Neuron (in vitro differentiated cells): ENCODE measurements around the gene SPINT2.

Experiments
- H2AFZ ChIP-seq: one replicate; pipeline ENCODE4 v1.6.1; 2013; ENCODE audit warnings: low read depth, mild to moderate bottlenecking, inconsistent platforms, low read length, moderate library complexity
- H3K27me3 ChIP-seq: one replicate; pipeline ENCODE4 v1.6.1; 2013; ENCODE audit warnings: low read length; ENCODE audit not compliant: insufficient read depth
- H3K36me3 ChIP-seq: one replicate; pipeline ENCODE4 v1.6.1; 2013; ENCODE audit warnings: low read length; ENCODE audit not compliant: insufficient read depth
- H3K4me1 ChIP-seq: one replicate; pipeline ENCODE4 v1.6.1; 2013; ENCODE audit warnings: low read length; ENCODE audit not compliant: insufficient read depth
- H3K4me3 ChIP-seq: 2 replicates; pipeline ENCODE4 v1.5.1; 2013; ENCODE audit warnings: mild to moderate bottlenecking, low read length, moderate library complexity
- H3K9me3 ChIP-seq: one replicate; pipeline ENCODE4 v1.6.1; 2013; ENCODE audit warnings: low read length

Gene SPINT2

DNA sequence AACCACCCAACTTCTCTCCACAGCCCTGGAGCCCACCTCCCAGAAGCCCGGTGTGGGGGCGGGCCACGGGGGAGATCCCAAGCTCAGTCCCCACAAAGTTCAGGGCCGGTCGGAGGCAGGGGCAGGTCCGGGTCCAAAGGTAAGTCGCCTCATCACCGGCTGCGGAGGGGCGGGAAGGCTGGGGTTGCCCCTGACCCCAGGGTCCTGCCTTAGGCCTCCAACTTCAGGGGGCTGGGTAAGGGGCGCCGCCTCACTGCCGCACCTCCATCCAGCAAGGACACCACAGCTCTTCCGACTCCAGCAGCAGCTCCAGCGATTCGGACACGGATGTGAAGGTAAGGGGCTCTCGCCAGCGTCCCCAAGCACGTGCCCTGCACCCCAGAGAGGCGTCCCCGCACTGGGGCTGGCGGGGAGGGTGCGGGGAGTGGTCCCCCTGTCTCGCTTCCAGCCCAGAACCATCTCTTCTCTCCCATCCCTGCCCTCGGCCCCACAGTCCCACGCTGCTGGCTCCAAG is 40.0 kb downstream of the SPINT2 start:
- Histone ChIP-seq H3K9me3 (no peaks in the 10 kb centered on the region), H2AFZ (no peak overlapping the region), H3K4me3 (no peak overlapping the region), H3K4me1 (peaks cover 7% of the 10 kb centered on the region), H3K27me3 (no peaks in the 10 kb centered on the region), H3K36me3 (peaks cover 8% of the 10 kb centered on the region)

DNA sequence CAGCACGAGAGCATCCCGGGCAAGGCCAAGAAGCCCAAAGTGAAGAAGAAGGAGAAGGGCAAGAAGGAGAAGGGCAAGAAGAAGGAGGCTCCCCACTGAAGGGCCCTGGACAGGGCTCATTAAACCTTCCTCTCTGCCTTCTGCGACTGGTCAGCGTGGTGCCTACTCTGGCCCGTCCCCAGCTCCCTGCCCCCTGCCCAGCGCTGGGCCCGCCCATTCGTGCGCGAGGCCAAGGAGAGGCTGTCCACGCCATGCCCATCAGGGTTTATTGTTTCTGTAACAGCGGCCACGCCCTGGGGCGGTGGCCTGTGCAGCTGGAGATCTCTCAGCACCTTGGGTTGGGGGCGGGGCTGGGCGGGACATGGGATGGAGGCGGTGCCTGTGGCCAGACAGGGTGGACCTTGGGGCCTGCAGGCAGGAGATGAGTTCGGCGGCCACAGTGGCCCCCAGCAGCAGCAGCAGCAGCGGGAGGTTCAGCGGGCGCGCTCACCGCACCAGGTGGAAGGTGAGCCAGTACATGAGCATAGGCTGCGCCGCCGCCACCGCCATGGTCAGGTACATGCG is 40.6 kb downstream of the SPINT2 start:
- Histone ChIP-seq H3K4me3 (no peak overlapping the region), H3K36me3 (peaks cover 8% of the 10 kb centered on the region), H3K9me3 (no peaks in the 10 kb centered on the region), H3K4me1 (peaks cover 7% of the 10 kb centered on the region), H2AFZ (no peak overlapping the region), H3K27me3 (no peaks in the 10 kb centered on the region)

DNA sequence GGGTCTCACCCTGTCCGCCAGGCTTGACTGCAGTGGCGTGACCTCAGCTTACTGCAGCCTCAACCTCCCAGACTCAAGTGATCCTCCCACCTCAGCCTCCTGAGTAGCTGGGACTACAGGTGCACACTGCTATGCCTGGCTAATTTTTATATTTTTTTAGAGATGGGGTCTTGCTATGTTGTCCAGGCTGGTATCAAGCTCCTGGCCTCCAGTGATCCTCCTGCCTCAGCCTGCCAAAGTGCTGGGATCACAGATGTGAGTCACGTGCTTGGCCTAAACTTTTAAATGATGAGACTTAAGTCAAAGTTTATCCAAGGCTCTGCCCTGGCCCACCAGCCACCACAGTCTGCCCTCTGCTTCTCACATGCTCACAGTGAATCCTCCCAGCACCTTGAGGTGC is 41.9 kb downstream of the SPINT2 start:
- Histone ChIP-seq H3K4me3 (no peak overlapping the region), H3K4me1 (no peaks in the 10 kb centered on the region), H3K9me3 (no peaks in the 10 kb centered on the region), H2AFZ (no peak overlapping the region), H3K27me3 (no peaks in the 10 kb centered on the region), H3K36me3 (peaks cover 8% of the 10 kb centered on the region)

DNA sequence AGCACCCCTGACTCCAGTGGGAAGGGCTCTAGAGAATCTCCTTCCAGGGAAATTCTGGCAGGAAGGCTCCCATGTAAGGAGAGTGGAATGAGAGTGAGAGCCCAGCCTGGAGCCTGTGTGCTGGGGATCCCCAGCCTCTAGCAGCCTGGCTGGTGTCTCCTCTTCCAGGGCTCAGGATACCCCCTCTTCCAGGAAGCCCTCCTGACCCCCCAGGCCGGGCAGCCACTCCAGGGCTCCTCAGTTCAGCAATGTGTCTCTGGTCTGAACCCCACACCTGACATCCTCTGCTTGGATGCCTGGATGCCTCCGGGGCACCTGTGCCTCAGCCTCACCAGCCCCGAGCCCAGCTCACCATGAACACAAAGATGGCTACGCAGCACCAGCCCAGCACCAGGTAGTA is 42.7 kb downstream of the SPINT2 start:
- Histone ChIP-seq H3K36me3 (peaks cover 8% of the 10 kb centered on the region), H3K27me3 (no peaks in the 10 kb centered on the region), H3K9me3 (no peaks in the 10 kb centered on the region), H3K4me3 (no peak overlapping the region), H3K4me1 (no peaks in the 10 kb centered on the region), H2AFZ (no peak overlapping the region)

DNA sequence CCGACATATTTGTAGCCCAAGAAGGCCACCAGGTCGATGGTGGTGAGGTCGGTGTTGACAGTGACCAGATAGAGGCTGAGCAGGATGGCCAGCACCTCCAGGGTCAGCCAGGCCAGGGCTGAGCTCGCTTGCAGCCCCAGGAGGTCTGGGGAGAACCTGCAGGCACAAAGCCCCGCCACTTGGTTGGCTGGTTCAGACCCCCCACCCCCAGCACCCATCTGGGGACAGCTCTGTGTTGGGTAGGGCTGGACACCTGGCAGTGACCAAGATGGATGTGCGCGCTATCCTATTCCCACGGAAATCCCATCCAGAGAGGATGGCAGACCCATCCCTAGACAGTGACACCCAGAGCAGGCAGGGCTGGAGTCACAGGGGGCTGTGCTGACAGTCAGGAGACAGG is 43.2 kb downstream of the SPINT2 start:
- Histone ChIP-seq H3K4me3 (no peak overlapping the region), H3K27me3 (no peaks in the 10 kb centered on the region), H3K4me1 (no peaks in the 10 kb centered on the region), H2AFZ (no peak overlapping the region), H3K9me3 (no peaks in the 10 kb centered on the region), H3K36me3 (peaks cover 8% of the 10 kb centered on the region)

DNA sequence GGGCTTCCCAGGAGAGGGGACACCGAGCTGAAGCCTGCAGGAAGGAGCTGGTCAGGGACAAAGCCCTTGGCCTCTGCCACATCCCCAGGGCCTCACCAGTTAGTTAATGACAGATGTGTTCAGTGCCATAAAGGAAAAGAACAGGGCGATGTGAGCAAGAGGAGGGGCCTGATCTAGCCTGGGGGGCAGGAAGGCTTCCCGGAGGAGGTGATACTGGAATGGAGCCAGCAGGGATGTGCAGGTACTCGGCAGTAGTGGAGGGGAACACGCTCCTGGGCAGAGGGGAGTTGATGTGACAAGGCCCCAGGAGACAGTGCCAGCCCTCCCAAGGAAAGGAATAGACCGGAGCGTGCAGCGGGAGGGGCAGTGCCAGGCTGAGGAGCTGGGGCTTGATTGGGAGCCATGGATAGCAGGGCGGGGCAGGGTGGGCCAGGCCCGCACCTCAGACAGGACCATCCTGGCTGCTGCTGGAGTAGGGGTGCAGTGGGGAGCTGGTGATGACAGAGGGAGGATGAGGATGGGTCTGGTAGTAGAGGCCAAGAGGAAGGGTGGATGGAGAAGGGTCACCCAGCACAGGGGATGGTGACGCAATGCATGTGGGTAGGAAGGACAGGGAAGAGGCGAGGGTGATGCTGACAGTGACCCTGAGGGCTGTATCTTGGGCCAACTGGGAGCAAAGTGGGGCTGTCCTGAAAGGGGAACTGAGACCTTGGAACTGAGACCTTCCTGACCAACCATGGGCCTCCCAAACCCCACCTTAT is 43.8 kb downstream of the SPINT2 start:
- H3K4me3 ChIP-seq, result no peak overlapping the region
- peaks cover 8% of the 10 kb centered on the region for H3K36me3 ChIP-seq
- H3K4me1 ChIP-seq, result no peaks in the 10 kb centered on the region
- H3K9me3 ChIP-seq, result no peaks in the 10 kb centered on the region
- no peak overlapping the region for H2AFZ ChIP-seq
- H3K27me3 ChIP-seq, result no peaks in the 10 kb centered on the region

DNA sequence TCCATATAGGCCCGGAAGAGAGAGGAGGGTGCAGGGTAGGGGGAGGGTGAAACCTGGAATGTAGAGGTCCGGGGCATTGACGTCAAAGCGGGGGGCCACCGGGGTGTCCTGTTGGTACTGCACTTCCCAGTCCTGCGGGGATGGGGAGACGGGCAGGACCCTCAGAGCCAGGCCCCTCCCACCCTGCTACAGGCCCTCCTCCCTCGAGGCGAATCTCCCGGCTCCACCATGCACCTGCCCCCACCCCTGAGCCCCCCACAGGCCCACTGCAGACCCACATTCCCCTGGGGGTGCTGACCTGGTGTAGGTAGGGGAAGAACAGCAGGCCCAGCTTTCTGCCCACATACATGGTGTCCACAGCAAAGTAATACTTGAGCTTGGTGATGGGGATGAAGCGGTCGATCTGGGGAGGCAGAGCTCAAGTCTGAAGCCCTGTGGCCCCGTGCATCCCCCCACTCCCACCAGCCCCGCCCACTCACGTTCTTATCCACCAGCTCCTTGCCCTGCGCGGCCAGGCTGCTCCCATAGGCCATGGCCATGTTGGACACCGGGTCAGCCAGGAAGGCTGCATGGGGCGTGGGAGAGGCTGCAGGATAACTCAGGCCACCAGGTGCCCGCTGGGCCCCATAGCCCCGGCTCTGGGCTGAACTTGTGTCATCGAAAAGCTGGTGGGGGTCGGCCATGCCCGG is 44.7 kb downstream of the SPINT2 start:
- Histone ChIP-seq H3K36me3 (peaks cover 8% of the 10 kb centered on the region), H3K4me3 (no peak overlapping the region), H3K9me3 (no peaks in the 10 kb centered on the region), H2AFZ (no peak overlapping the region), H3K4me1 (no peaks in the 10 kb centered on the region), H3K27me3 (no peaks in the 10 kb centered on the region)

DNA sequence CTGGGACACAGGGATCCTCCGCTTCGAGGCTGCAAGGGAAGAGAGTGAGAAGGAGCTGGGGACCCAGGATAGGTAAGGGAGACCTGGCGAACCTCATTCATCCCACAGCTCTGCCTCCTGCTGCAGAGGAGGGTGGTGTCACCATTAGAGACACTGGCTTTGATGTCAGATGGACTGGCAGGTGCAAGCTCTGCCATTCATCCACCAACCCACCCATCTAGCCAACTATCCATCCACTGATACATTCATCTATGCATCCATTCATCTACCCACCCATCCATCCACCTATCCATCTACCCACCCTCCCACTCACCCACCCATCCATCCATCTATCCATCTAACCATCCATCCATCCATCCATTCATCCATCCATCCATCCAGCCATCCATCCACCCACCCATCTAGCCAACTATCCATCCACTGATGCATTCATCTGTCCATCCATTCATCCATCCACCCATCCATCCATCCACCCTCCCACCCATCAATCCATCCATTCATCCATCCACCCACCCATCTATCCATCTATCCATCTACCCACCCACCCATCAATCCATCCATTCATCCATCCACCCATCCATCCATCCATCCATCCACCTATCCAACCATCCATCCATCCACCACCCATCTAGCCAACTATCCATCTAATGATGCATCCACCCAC is 45.4 kb downstream of the SPINT2 start:
- H3K27me3 ChIP-seq, result no peaks in the 10 kb centered on the region
- no peaks in the 10 kb centered on the region for H3K4me1 ChIP-seq
- H3K9me3 ChIP-seq, result no peaks in the 10 kb centered on the region
- peaks cover 8% of the 10 kb centered on the region for H3K36me3 ChIP-seq
- no peak overlapping the region for H2AFZ ChIP-seq
- no peak overlapping the region for H3K4me3 ChIP-seq

DNA sequence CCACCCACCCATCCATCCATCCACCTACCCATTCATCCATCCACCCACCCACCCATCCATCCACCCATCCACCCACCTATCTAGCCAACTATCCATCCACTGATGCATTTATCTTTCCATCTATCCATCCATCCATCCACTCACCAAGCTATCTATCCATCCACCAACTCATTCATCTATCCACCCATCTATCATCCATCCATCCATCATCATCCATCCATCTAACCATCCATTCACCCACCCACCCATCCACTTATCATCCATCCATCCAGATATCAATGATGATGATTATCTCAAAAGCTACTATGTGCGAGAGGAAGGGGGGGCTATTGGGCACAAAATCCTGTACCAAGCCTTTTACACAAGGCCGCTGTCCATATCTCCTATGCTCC is 45.9 kb downstream of the SPINT2 start:
- H3K27me3 ChIP-seq, result no peaks in the 10 kb centered on the region
- H3K4me3 ChIP-seq, result no peak overlapping the region
- H3K4me1 ChIP-seq, result peaks cover 2% of the 10 kb centered on the region

DNA sequence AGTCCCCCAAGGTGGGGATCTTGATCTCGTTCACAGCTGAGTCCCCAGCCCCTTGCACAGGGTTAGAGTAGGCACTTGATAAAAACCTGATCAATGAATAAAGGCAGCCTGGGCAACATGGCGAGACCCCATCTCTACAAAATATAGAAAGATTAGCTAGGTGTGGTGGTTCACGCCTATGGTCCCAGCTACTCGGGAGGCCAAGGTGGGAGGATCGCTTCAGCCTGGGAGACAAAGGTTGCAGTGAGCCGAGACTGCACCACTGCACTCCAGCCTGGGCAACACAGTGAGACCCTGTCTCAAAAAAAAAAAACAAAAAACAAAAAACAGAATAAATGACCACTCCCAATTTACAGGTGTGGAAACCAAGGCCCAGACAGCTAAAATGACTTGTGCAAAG is 46.6 kb downstream of the SPINT2 start:
- Histone ChIP-seq H3K27me3 (no peaks in the 10 kb centered on the region), H3K4me1 (peaks cover 3% of the 10 kb centered on the region), H3K9me3 (no peaks in the 10 kb centered on the region), H2AFZ (no peak overlapping the region), H3K36me3 (peaks cover 8% of the 10 kb centered on the region), H3K4me3 (no peak overlapping the region)

More for the DNA sequence above, 45.9 kb downstream of the SPINT2 start:
- Histone ChIP-seq H3K9me3 (no peaks in the 10 kb centered on the region), H2AFZ (no peak overlapping the region), H3K36me3 (peaks cover 8% of the 10 kb centered on the region)

DNA sequence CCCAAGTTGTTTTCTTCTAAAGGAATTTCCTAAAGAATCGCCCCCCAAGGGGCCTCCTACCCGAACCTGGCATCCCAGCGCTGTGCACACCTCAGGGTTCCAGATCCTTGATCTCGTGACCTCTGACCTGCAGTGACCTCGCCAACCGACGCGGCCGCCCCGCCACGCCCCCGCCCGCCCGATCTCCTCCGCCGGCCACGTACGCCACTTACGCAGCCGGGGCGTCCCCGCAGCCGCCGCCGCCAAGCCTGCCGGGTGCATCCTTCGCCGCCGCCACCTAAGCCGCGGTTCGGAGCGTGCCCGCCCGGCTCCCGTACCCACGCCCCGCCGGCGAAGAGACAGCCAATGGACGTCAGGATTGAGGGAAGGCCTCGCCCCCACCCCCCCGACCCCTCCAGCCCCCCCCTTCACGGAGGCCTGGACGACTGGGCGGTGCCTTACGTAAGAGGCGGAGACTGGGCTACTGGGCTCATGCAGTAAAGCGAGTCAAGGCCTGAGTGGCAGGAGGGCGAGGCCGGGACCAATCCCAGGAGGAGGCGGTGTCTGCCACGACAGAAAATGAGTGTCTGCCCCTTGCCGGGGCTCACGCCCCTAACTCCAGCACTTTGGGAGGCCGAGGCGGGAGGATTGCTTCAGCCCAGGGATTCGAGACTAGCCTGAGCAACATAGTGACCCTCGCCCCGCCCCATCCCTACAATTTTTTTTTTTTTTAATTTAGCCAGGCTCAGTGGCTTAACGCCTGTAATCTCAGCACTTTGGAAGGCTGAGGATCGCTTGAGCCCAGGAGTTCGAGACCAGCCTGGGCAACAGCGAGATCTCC is 51.5 kb downstream of the SPINT2 start, which contains the start of gene YIF1B:
YIF1B (minus strand) TSS at position 291 of the 820 bp plus-strand sequence; CDS start at position 261, 30 bp downstream.
- H3K4me1 ChIP-seq, result peaks cover 14% of the 10 kb centered on the region
- H3K36me3 ChIP-seq, result no peaks in the 10 kb centered on the region
- H3K9me3 ChIP-seq, result no peaks in the 10 kb centered on the region
- H3K4me3 ChIP-seq, result peak within 1 kb of the TSS; percentile 58
- H2AFZ ChIP-seq, result peak within 1 kb of the TSS; percentile 76
- peaks cover 29% of the 10 kb centered on the region for H3K27me3 ChIP-seq

DNA sequence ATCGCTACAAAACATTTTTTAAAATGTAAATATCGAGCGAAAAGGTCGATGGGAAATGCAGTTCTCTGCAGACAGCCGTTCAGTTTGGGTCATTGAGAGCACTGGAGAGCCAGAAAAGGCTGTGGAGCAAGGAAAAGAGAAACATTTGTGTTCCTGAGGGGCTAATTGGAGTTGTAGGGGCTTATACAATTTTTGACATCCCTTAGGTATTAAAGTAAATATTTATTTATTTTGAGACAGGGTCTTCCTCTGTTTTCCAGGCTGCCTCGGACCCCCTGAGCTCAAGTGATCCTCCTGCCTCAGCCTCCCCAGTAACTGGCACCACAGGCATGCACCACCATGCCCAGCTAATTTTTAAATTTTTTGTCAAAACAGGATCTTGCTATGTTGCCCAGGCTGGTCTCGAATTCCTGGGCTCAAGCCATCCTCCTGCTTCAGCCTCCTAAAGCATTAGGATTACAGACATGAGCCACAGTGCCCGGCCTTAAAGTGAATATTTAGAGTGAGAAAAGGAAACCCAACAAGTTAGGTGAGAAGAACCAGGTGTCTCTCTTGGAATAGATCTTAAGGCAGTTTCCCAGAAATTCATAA is 52.2 kb downstream of the SPINT2 start:
- Histone ChIP-seq H3K9me3 (no peaks in the 10 kb centered on the region), H3K4me1 (peaks cover 14% of the 10 kb centered on the region), H2AFZ (peak overlapping the region; percentile 76), H3K27me3 (peaks cover 36% of the 10 kb centered on the region), H3K36me3 (no peaks in the 10 kb centered on the region), H3K4me3 (peak overlapping the region; percentile 41)
